Measurements from ENCODE around the gene EYA4.

DNA sequence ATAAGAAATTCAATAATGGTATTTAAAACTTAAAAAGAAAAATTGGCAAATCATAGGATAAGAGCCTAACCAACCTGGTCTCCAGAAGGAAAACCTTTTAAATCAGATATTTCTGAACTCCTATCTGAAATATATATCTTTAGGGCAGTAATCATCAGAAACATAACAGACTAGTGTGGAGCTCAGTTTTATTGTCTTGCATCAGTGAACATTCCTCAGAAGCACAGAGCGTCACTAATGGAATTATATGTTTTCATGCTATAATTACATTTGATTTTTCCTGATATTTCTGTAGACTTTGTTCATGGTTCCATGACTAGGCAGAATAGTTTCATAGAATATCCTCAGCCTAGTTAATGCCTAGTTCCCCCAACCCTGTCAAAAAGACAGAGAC, 262.2 kb downstream of the EYA4 start:
- TF ChIP-seq, protein P1, sequence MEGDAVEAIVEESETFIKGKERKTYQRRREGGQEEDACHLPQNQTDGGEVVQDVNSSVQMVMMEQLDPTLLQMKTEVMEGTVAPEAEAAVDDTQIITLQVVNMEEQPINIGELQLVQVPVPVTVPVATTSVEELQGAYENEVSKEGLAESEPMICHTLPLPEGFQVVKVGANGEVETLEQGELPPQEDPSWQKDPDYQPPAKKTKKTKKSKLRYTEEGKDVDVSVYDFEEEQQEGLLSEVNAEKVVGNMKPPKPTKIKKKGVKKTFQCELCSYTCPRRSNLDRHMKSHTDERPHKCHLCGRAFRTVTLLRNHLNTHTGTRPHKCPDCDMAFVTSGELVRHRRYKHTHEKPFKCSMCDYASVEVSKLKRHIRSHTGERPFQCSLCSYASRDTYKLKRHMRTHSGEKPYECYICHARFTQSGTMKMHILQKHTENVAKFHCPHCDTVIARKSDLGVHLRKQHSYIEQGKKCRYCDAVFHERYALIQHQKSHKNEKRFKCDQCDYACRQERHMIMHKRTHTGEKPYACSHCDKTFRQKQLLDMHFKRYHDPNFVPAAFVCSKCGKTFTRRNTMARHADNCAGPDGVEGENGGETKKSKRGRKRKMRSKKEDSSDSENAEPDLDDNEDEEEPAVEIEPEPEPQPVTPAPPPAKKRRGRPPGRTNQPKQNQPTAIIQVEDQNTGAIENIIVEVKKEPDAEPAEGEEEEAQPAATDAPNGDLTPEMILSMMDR (IDR thresholded peaks at IDR 0.05), result no peak
- TF ChIP-seq RCOR1 (IDR thresholded peaks at IDR 0.05; ENCODE audit: low read length) (no peak), GABPA (IDR thresholded peaks at IDR 0.05; ENCODE audit: low read depth) (no peak), EZH2phosphoT487 (IDR thresholded peaks at IDR 0.05; ENCODE audit: borderline replicate concordance, low read depth) (no peak), NRF1 (IDR thresholded peaks at IDR 0.05; ENCODE audit: low read depth, low read length) (no peak), MXI1 (IDR thresholded peaks at IDR 0.05; ENCODE audit: low read depth, low read length) (no peak), TAF1 (IDR thresholded peaks at IDR 0.05; ENCODE audit: borderline replicate concordance, low read depth, low read length) (no peak), EP300 (IDR thresholded peaks at IDR 0.05; ENCODE audit: borderline replicate concordance in 1 of 2, low read depth in 1 of 2, low read length in 1 of 2) (no peak), POLR2AphosphoS5 (IDR thresholded peaks at IDR 0.05; ENCODE audit: low read depth, low read length) (no peak)
- TF ChIP-seq, protein P2, sequence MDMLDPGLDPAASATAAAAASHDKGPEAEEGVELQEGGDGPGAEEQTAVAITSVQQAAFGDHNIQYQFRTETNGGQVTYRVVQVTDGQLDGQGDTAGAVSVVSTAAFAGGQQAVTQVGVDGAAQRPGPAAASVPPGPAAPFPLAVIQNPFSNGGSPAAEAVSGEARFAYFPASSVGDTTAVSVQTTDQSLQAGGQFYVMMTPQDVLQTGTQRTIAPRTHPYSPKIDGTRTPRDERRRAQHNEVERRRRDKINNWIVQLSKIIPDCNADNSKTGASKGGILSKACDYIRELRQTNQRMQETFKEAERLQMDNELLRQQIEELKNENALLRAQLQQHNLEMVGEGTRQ (IDR thresholded peaks at IDR 0.05; ENCODE audit: borderline replicate concordance, low read depth, low read length), result no peak
